ENCODE measurements around the gene SDF4.

GRCh38 chr1:1242461-1243265, 10.9 kb upstream of the SDF4 start:
- TF ChIP-seq CTCF (IDR thresholded peaks at IDR 0.05), result no peak
- TF ChIP-seq ZFX (IDR thresholded peaks at IDR 0.05; ENCODE audit: borderline replicate concordance), result no peak

All from 22Rv1 (cell line).